Measurements from ENCODE around the gene NUP98.

NUP98 gene

GRCh38 chr11:3641191-3641590 lies 156.2 kb downstream of the NUP98 start:
- no peak for DNase-seq (ENCODE audit: low read depth)

GRCh38 chr11:3639841-3640240 lies 157.5 kb downstream of the NUP98 start:
- DNase-seq (ENCODE audit: low read depth): no peak

DNA sequence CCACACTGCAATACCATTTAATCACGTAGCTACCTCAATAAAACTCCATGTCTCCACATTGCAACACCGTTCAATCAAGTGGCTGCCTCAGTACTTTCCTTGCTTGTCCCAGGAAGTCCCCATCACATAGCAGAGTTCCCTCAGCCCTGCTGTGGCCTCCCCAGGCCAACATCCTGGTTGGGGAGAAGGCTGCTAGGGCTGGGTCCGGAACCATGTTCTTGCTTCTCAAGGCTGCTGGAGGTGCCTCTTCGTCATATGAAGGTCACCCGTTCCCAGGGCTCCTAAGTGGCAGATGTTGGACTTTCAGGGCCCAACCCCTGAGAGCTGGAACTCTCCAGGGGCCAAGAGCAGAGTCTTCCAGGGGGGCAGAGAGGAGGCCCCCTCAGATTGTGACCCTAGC lies 158.8 kb downstream of the NUP98 start:
- no peak for DNase-seq (ENCODE audit: low read depth)

DNA sequence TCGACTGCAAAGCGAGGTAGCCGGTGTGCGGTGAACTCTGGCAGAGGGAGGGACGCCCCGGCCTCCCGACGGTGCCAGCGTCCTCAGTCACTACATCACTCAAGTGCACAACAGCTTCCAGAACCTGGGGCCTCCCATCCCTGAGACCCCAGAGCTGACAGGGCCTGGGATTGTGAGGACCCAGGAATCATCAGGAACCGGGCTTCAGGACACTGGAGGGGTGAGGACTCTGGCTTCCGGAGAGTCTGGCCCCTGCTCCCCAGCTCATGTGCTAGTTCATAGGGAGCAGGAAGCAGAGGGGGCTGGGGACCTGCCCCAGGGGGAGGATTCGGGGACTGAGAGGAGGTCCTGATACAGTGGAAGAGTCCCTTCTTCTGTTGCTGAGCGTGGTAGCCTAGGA lies 160.2 kb downstream of the NUP98 start:
- no peak for DNase-seq (ENCODE audit: low read depth)

DNA sequence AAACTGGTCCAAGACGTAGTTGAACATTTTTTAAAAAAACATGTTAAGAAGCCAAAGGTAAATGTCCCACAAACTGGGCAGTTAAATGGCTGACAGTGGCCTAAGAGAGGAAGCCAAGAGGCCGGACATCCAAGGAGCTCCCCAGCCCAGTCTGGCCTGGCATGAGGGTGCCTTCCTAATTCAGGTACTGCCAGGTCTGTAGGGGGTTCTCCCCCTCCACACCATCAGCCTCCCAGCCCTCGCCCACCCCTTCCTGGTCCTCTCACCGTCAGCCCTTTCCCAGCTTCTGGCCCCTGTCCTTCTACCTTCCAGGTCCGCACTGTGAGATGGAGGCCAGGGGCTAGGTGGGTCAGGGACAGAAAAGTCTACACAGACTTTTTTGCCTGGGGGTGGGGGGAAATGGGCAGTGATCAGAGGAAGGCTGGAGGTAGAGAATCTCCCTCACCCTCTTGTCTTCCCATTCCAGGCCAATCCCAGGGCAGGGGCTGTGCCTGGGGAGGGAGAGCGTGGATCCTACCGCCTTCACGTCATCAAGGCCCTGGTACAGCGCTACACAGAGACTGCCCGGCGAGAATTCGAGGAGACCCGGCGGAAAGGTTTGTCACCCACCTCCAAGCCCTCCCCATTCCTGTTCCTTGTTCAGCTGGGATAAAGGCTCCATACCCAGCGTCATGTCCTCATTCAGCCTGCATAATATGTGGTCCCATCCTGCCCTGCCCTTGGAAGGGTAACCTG lies 161.5 kb downstream of the NUP98 start:
- DNase-seq (ENCODE audit: low read depth): no peak

- no peak for DNase-seq (ENCODE audit: low read depth)
Observed at GRCh38 chr11:3632070-3632660, 165.2 kb downstream of the NUP98 start.

DNA sequence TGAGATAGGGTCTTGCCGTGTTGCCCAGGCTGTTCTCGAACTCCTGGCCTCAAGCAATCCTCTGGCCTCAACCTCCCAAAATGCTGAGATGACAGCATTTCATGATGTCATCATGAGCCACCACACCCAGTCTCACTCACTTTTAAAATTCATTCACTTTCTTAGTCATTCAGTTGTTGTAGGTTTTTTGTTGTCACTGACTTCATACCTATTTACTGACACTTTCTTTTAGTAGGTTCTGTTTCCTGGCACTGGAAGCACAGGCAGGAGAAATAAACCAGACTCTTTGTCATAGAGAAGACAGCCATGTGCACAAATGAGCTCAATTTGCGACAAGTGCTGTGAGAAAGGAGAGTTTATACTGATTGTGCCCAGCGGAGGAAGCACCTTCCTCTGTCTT lies 166.0 kb downstream of the NUP98 start:
- no peak for DNase-seq (ENCODE audit: low read depth)

- DNase-seq (ENCODE audit: low read depth): no peak
Observed at GRCh38 chr11:3627291-3627690, 170.1 kb downstream of the NUP98 start.

- no peak for DNase-seq (ENCODE audit: low read depth)
Observed at GRCh38 chr11:3626250-3626960, 170.9 kb downstream of the NUP98 start.

Measured in CMK (cell line).